SH-SY5Y (cell line): ENCODE measurements around the gene DMD.

Source experiments
- GATA2 ChIP-seq: IDR thresholded peaks from 2 replicates; pipeline ENCODE4 v1.6.1; 2011; ENCODE audit warnings: mild to moderate bottlenecking, low read depth, low read length
- GATA3 ChIP-seq: IDR thresholded peaks from 2 replicates; pipeline ENCODE4 v1.6.1; 2011; ENCODE audit warnings: low read depth, mild to moderate bottlenecking, low read length, moderate library complexity

- no peak for TF ChIP-seq GATA3
- no peak for TF ChIP-seq GATA2
Measured at GRCh38 chrX:31845003-31845402, 1366.3 kb downstream of the DMD start.
